Inflammatory macrophage (primary cell): ENCODE data around the gene VSIG4.

Experiments used
- DNase-seq, 2 donors: peaks; one replicate each; pipeline ENCODE4 v3.0.0-alpha.2; 2020 to 2022

VSIG4 gene

GRCh38 chrX:66023385-66024091, 16.3 kb downstream of the VSIG4 start:
- DNase-seq: no peak

GRCh38 chrX:66022632-66023384, 17.1 kb downstream of the VSIG4 start:
- no peak for DNase-seq

GRCh38 chrX:66021765-66022631, 17.9 kb downstream of the VSIG4 start:
- DNase-seq: peak in 1 of 2 donors; percentile 25

GRCh38 chrX:66021401-66021764, 18.5 kb downstream of the VSIG4 start:
- DNase-seq: no peak

- DNase-seq: peak; percentile 49 to 61
These were observed 19.1 kb downstream of the VSIG4 start for GRCh38 chrX:66020631-66021334.

- DNase-seq: no peak
These were observed 19.9 kb downstream of the VSIG4 start for GRCh38 chrX:66019974-66020373.

GRCh38 chrX:66019310-66019652, 20.6 kb downstream of the VSIG4 start:
- DNase-seq: no peak

- DNase-seq: peak in 1 of 2 donors; percentile 45
These were observed 21.1 kb downstream of the VSIG4 start for GRCh38 chrX:66018585-66019309.

GRCh38 chrX:66017659-66018170, 22.2 kb downstream of the VSIG4 start:
- no peak for DNase-seq

- DNase-seq: no peak
These were observed 22.8 kb downstream of the VSIG4 start for GRCh38 chrX:66016905-66017658.

- peak in 1 of 2 donors; percentile 41 for DNase-seq
These were observed 23.8 kb downstream of the VSIG4 start for GRCh38 chrX:66015900-66016689.

GRCh38 chrX:66015152-66015831, 24.6 kb downstream of the VSIG4 start:
- peak; percentile 88 to 94 for DNase-seq

GRCh38 chrX:66014556-66014955, 25.3 kb downstream of the VSIG4 start:
- DNase-seq: no peak

- DNase-seq: no peak
These were observed 25.8 kb downstream of the VSIG4 start for GRCh38 chrX:66014084-66014483.

GRCh38 chrX:66013194-66013816, 26.6 kb downstream of the VSIG4 start:
- peak; percentile 71 to 73 for DNase-seq

GRCh38 chrX:66012094-66012534, 27.8 kb downstream of the VSIG4 start:
- peak; percentile 72 to 75 for DNase-seq

- no peak for DNase-seq
These were observed 30.5 kb downstream of the VSIG4 start for GRCh38 chrX:66009231-66009845.

- peak in 1 of 2 donors; percentile 67 for DNase-seq
These were observed 31.4 kb downstream of the VSIG4 start for GRCh38 chrX:66008328-66008970.
